ENCODE data around the gene EPHB4.

DNA sequence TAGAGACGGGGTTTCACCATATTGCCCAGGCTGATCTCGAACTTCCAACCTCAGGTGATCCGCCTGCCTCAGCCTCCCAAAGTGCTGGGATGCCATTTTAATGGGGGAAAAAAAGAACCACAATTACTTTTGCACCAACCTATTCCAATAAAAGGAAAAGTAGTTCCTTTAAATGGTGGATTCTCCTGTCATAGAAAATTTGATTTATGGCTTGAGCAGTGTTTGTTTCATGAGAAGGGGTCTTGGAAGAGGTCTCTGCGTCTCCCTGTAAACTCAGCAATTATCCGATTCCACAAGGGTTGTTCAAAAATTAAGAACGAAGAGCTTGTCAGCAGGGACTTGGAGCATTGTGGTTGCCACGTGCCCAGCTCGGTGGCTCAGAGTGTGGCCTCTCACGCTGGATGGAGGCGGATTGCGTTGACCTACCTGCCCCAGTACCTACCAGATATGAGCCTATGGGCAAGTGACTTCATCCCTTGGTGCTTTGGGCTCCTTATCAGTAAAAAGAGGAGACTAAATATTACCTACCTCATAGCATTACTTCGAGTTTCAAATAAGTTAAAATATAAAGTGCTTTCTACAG lies 37.0 kb upstream of the EPHB4 start:
- TF ChIP-seq PML (IDR thresholded peaks at IDR 0.05; ENCODE audit: low read length) (no peak), POLR2A (IDR thresholded peaks at IDR 0.05; ENCODE audit: low read depth, low read length) (no peak), TCF7 (IDR thresholded peaks at IDR 0.05; ENCODE audit: borderline replicate concordance) (no peak)
